Stimulated activated naive CD8-positive, alpha-beta T cell treated with anti-CD3 and anti-CD28 coated beads, Interleukin-15, amount 100 ng/mL, for 72 hours (primary cell): ENCODE data around the gene PERP.

ENCODE experiments used
- ATAC-seq: fragments of 150-1000 bp; cut with Tn5 transposase; 2 replicates; pipeline ENCODE4 v1.10.0; 2021; ENCODE audit warnings: mild to moderate bottlenecking, moderate library complexity
- DNase-seq, 2 donors: peaks; one replicate each; pipeline ENCODE4 v3.0.0; 2021 to 2022
- H3K27ac Mint-ChIP-seq, 2 donors: one replicate each; pipeline ENCODE4 v1.8.0; 2022; ENCODE audit warnings: mild to moderate bottlenecking in 2 of 2, mixed read lengths in 2 of 2, moderate library complexity in 2 of 2
- H3K27me3 Mint-ChIP-seq: one replicate; pipeline ENCODE4 v1.8.0; 2022; ENCODE audit warnings: mixed read lengths
- H3K4me1 Mint-ChIP-seq: one replicate; pipeline ENCODE4 v1.8.0; 2022; ENCODE audit warnings: mild to moderate bottlenecking, mixed read lengths
- H3K4me3 Mint-ChIP-seq, 2 donors: one replicate each; pipeline ENCODE4 v1.8.0; 2022; ENCODE audit warnings: mild to moderate bottlenecking in 2 of 2, mixed read lengths in 2 of 2, moderate library complexity in 1 of 2
- H3K9me3 Mint-ChIP-seq, 2 donors: one replicate each; pipeline ENCODE4 v1.8.0; 2022; ENCODE audit warnings: mixed read lengths in 2 of 2

Gene PERP

GRCh38 chr6:138109042-138109997, 2.1 kb upstream of the PERP start:
- H3K27me3 Mint-ChIP-seq: peaks cover 51% of the 10 kb centered on the region
- DNase-seq (peak; percentile 71 to 73), ATAC-seq (peak; percentile 41)
- H3K4me1 Mint-ChIP-seq: peaks cover 31% of the 10 kb centered on the region
- no peak overlapping the region for H3K27ac Mint-ChIP-seq
- no peaks in the 10 kb centered on the region for H3K9me3 Mint-ChIP-seq
- no peak overlapping the region for H3K4me3 Mint-ChIP-seq

GRCh38 chr6:138107752-138108592, 753 bp upstream of the PERP start:
- peak overlapping the region; percentile 91 to 98 for H3K4me3 Mint-ChIP-seq
- DNase-seq: peak; percentile 21 to 23
- H3K9me3 Mint-ChIP-seq: no peaks in the 10 kb centered on the region
- H3K27ac Mint-ChIP-seq: peak overlapping the region; percentile 38 to 58
- peaks cover 46% of the 10 kb centered on the region for H3K27me3 Mint-ChIP-seq
- H3K4me1 Mint-ChIP-seq: peaks cover 31% of the 10 kb centered on the region
- ATAC-seq: peak; percentile 54

GRCh38 chr6:138106665-138107077, 548 bp downstream of the PERP start:
- DNase-seq (no peak), ATAC-seq (no peak)
- no peaks in the 10 kb centered on the region for H3K9me3 Mint-ChIP-seq
- peak overlapping the region; percentile 94 to 98 for H3K4me3 Mint-ChIP-seq
- H3K27ac Mint-ChIP-seq: peak overlapping the region in 1 of 2 donors; percentile 95
- H3K4me1 Mint-ChIP-seq: peaks cover 31% of the 10 kb centered on the region
- H3K27me3 Mint-ChIP-seq: peaks cover 53% of the 10 kb centered on the region

GRCh38 chr6:138105880-138106664, 1.1 kb downstream of the PERP start:
- H3K4me3 Mint-ChIP-seq: peak overlapping the region; percentile 94 to 98
- peaks cover 56% of the 10 kb centered on the region for H3K27me3 Mint-ChIP-seq
- peaks cover 31% of the 10 kb centered on the region for H3K4me1 Mint-ChIP-seq
- no peak for ATAC-seq
- peak overlapping the region in 1 of 2 donors; percentile 75 for H3K27ac Mint-ChIP-seq
- no peak for DNase-seq
- no peaks in the 10 kb centered on the region for H3K9me3 Mint-ChIP-seq

- H3K9me3 Mint-ChIP-seq: no peaks in the 10 kb centered on the region
- ATAC-seq (no peak), DNase-seq (no peak)
- no peak overlapping the region for H3K27ac Mint-ChIP-seq
- peaks cover 31% of the 10 kb centered on the region for H3K4me1 Mint-ChIP-seq
- H3K27me3 Mint-ChIP-seq: peaks cover 56% of the 10 kb centered on the region
- no peak overlapping the region for H3K4me3 Mint-ChIP-seq
These were observed 1.8 kb downstream of the PERP start for GRCh38 chr6:138105446-138105845.

GRCh38 chr6:138104618-138105213, 2.5 kb downstream of the PERP start:
- H3K27me3 Mint-ChIP-seq: peaks cover 56% of the 10 kb centered on the region

GRCh38 chr6:138103871-138104270, 3.3 kb downstream of the PERP start:
- DNase-seq: no peak
- no peak for ATAC-seq
- H3K27ac Mint-ChIP-seq: no peak overlapping the region
- H3K4me1 Mint-ChIP-seq: peaks cover 26% of the 10 kb centered on the region
- H3K27me3 Mint-ChIP-seq: peaks cover 50% of the 10 kb centered on the region
- H3K9me3 Mint-ChIP-seq: no peaks in the 10 kb centered on the region
- no peak overlapping the region for H3K4me3 Mint-ChIP-seq

More at GRCh38 chr6:138104618-138105213, 2.5 kb downstream of the PERP start:
- H3K9me3 Mint-ChIP-seq: no peaks in the 10 kb centered on the region
- no peak overlapping the region for H3K27ac Mint-ChIP-seq
- ATAC-seq (no peak), DNase-seq (no peak)
- peaks cover 31% of the 10 kb centered on the region for H3K4me1 Mint-ChIP-seq
- H3K4me3 Mint-ChIP-seq: no peak overlapping the region

GRCh38 chr6:138101946-138102731, 5.1 kb downstream of the PERP start:
- H3K9me3 Mint-ChIP-seq: peaks cover 0 to 8% of the 10 kb centered on the region in 2 donors
- H3K27me3 Mint-ChIP-seq: peaks cover 50% of the 10 kb centered on the region
- DNase-seq: no peak
- ATAC-seq: no peak
- peaks cover 16% of the 10 kb centered on the region for H3K4me1 Mint-ChIP-seq
- no peak overlapping the region for H3K27ac Mint-ChIP-seq
- no peak overlapping the region for H3K4me3 Mint-ChIP-seq

- no peaks in the 10 kb centered on the region for H3K4me1 Mint-ChIP-seq
- peaks cover 0 to 8% of the 10 kb centered on the region in 2 donors for H3K9me3 Mint-ChIP-seq
- no peak overlapping the region for H3K27ac Mint-ChIP-seq
- no peak overlapping the region for H3K4me3 Mint-ChIP-seq
- peaks cover 40% of the 10 kb centered on the region for H3K27me3 Mint-ChIP-seq
- DNase-seq (no peak), ATAC-seq (no peak)
These were observed 7.4 kb downstream of the PERP start for GRCh38 chr6:138099832-138100231.

GRCh38 chr6:138098306-138098705, 8.9 kb downstream of the PERP start:
- ATAC-seq (no peak), DNase-seq (no peak)
- H3K9me3 Mint-ChIP-seq: peaks cover 0 to 8% of the 10 kb centered on the region in 2 donors
- peaks cover 39% of the 10 kb centered on the region for H3K27me3 Mint-ChIP-seq
- no peak overlapping the region for H3K4me3 Mint-ChIP-seq
- no peak overlapping the region for H3K27ac Mint-ChIP-seq
- H3K4me1 Mint-ChIP-seq: no peaks in the 10 kb centered on the region

- no peak for DNase-seq
- no peaks in the 10 kb centered on the region for H3K4me1 Mint-ChIP-seq
- H3K27ac Mint-ChIP-seq: no peak overlapping the region
- H3K9me3 Mint-ChIP-seq: peaks cover 0 to 8% of the 10 kb centered on the region in 2 donors
- H3K27me3 Mint-ChIP-seq: peaks cover 54% of the 10 kb centered on the region
- ATAC-seq: no peak
- no peak overlapping the region for H3K4me3 Mint-ChIP-seq
These were observed 13.0 kb downstream of the PERP start for GRCh38 chr6:138094260-138094659.

GRCh38 chr6:138093632-138094031, 13.6 kb downstream of the PERP start:
- no peak overlapping the region for H3K27ac Mint-ChIP-seq
- ATAC-seq: no peak
- H3K4me3 Mint-ChIP-seq: no peak overlapping the region
- peaks cover 0 to 7% of the 10 kb centered on the region in 2 donors for H3K9me3 Mint-ChIP-seq
- H3K27me3 Mint-ChIP-seq: peaks cover 53% of the 10 kb centered on the region
- H3K4me1 Mint-ChIP-seq: no peaks in the 10 kb centered on the region
- DNase-seq: no peak

GRCh38 chr6:138092686-138093085, 14.5 kb downstream of the PERP start:
- peaks cover 53% of the 10 kb centered on the region for H3K27me3 Mint-ChIP-seq
- H3K9me3 Mint-ChIP-seq: no peaks in the 10 kb centered on the region
- H3K4me3 Mint-ChIP-seq: no peak overlapping the region
- H3K27ac Mint-ChIP-seq: no peak overlapping the region
- DNase-seq (no peak), ATAC-seq (no peak)
- H3K4me1 Mint-ChIP-seq: no peaks in the 10 kb centered on the region

- no peak overlapping the region for H3K4me3 Mint-ChIP-seq
- DNase-seq (no peak), ATAC-seq (no peak)
- H3K4me1 Mint-ChIP-seq: no peaks in the 10 kb centered on the region
- peaks cover 54% of the 10 kb centered on the region for H3K27me3 Mint-ChIP-seq
- H3K9me3 Mint-ChIP-seq: no peaks in the 10 kb centered on the region
- H3K27ac Mint-ChIP-seq: no peak overlapping the region
These were observed 17.9 kb downstream of the PERP start for GRCh38 chr6:138089325-138089724.
